Adrenal gland (tissue), 5 donors: ENCODE results near the gene TUBB4B.

Source experiments
- POLR2A ChIP-seq, 2 donors: fragments of 450-650 bp; IDR thresholded peaks; one replicate each; pipeline ENCODE4 v1.6.1; 2017; ENCODE audit warnings: antibody characterized with exemption in 2 of 2, mild to moderate bottlenecking in 2 of 2, moderate library complexity in 1 of 2
- TF ChIP-seq, protein P1 (sequence below), 6 experiments: fragments of 450-650 bp in 4 of 6; fragments of 200-600 bp in 2 of 6; sonication (generic) in 1 of 6; IDR thresholded peaks; 1 replicate in 5 of 6; 2 replicates in 1 of 6; pipeline versions ENCODE4 v1.5.1 to v1.8.0; 2016 to 2021; ENCODE audit warnings: antibody characterized with exemption in 6 of 6, mild to moderate bottlenecking in 2 of 6, moderate library complexity in 1 of 6
- donor health status: DM: no; HTN: no; CAD: no.

DNA sequence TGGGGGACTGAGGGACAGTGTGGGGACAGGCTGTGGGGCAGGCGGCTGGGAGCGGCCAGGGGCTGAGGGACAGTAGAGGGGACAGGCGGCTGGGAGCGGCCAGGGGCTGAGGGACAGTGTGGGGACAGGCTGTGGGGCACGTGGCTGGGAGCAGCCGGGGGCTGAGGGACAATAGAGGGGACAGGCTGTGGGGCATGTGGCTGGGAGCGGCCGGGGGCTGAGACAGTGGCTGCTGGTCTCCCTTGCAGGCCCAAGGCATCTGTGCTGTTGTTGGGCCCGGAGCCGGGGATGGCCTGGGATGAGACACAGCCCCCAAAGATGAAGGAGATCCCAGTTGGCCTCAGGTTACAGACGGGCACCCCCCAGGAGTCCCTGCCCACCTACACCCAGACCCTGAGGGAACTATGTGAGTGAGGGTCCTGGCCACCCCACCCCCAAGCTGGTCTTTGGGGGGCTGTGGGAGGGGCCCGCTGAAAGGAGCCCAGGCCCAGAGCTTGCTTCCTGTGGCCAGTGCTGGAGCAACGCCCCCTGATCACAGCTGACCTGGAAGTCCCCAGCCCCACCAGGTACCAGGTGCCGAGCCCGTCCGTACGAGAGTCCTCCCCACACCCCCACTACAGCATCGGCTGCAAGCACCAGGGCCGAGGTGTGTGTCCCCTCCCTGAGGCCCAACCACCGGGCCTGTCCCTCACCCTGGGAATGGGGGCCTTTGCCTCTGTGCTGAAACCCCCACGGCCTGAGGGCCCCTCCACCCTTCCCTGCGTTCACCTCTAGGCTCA lies 10.6 kb downstream of the TUBB4B start:
- TF ChIP-seq, protein P1, sequence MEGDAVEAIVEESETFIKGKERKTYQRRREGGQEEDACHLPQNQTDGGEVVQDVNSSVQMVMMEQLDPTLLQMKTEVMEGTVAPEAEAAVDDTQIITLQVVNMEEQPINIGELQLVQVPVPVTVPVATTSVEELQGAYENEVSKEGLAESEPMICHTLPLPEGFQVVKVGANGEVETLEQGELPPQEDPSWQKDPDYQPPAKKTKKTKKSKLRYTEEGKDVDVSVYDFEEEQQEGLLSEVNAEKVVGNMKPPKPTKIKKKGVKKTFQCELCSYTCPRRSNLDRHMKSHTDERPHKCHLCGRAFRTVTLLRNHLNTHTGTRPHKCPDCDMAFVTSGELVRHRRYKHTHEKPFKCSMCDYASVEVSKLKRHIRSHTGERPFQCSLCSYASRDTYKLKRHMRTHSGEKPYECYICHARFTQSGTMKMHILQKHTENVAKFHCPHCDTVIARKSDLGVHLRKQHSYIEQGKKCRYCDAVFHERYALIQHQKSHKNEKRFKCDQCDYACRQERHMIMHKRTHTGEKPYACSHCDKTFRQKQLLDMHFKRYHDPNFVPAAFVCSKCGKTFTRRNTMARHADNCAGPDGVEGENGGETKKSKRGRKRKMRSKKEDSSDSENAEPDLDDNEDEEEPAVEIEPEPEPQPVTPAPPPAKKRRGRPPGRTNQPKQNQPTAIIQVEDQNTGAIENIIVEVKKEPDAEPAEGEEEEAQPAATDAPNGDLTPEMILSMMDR (IDR thresholded peaks at IDR 0.05): no peak
- no peak for TF ChIP-seq POLR2A (IDR thresholded peaks at IDR 0.05)
